Astrocyte of the cerebellum (primary cell): ENCODE data around the gene PARD6G.

ENCODE experiments used
- DNase-seq: peaks from one replicate; pipeline ENCODE4 v3.0.0-alpha.2; 2011; ENCODE audit warnings: low read depth
- H3K4me3 ChIP-seq: 2 replicates; pipeline ENCODE4 v1.5.1; 2011; ENCODE audit warnings: mild to moderate bottlenecking, low read depth, low read length, moderate library complexity
- CTCF ChIP-seq: IDR thresholded peaks from 2 replicates; pipeline ENCODE4 v1.5.1; 2012; ENCODE audit warnings: low read length, low read depth, moderate library complexity, mild to moderate bottlenecking; ENCODE audit errors: missing control alignments
- in situ Hi-C: cut with HindIII; loops from 2 replicates; pipeline ENCODE4 v1.10.0; 2017; ENCODE audit warnings: low sequenced_read_pairs

Gene PARD6G

GRCh38 chr18:80129672-80130367, 117.5 kb downstream of the PARD6G start:
- DNase-seq, result no peak
- TF ChIP-seq CTCF, result no peak
- no peak overlapping the region for H3K4me3 ChIP-seq
- in situ Hi-C loops, result no loop called here

- TF ChIP-seq CTCF, result no peak
- in situ Hi-C loops, result no loop called here
- DNase-seq, result no peak
- H3K4me3 ChIP-seq, result no peak overlapping the region
These were observed 119.7 kb downstream of the PARD6G start for GRCh38 chr18:80127635-80128034.

- TF ChIP-seq CTCF, result no peak
- in situ Hi-C loops, result no loop called here
- no peak for DNase-seq
- no peak overlapping the region for H3K4me3 ChIP-seq
These were observed 120.5 kb downstream of the PARD6G start for GRCh38 chr18:80126797-80127196.

GRCh38 chr18:80124131-80124530, 123.2 kb downstream of the PARD6G start:
- DNase-seq, result no peak
- no peak for TF ChIP-seq CTCF
- in situ Hi-C loops, result no loop called here
- no peak overlapping the region for H3K4me3 ChIP-seq

GRCh38 chr18:80120932-80121331, 126.4 kb downstream of the PARD6G start:
- in situ Hi-C loops, result no loop called here
- DNase-seq, result no peak
- no peak for TF ChIP-seq CTCF
- no peak overlapping the region for H3K4me3 ChIP-seq

GRCh38 chr18:80119111-80119510, 128.2 kb downstream of the PARD6G start:
- TF ChIP-seq CTCF, result no peak
- in situ Hi-C loops, result no loop called here
- H3K4me3 ChIP-seq, result no peak overlapping the region
- no peak for DNase-seq
